Measurements from ENCODE around the gene LTBP1. TPM values are rescaled to one million over a fixed set of nuclear protein-coding genes. Genes with fewer than 3 reads are reported as not detected.

The LTBP1 gene
- total and polyA plus RNA-seq, 10 of the 15 experiments (the other 5 are each of a cell fraction or from before 2014, with no cell fraction given) = 0.01 to 0.28 (median 0.12) TPM; not detected in 2

DNA sequence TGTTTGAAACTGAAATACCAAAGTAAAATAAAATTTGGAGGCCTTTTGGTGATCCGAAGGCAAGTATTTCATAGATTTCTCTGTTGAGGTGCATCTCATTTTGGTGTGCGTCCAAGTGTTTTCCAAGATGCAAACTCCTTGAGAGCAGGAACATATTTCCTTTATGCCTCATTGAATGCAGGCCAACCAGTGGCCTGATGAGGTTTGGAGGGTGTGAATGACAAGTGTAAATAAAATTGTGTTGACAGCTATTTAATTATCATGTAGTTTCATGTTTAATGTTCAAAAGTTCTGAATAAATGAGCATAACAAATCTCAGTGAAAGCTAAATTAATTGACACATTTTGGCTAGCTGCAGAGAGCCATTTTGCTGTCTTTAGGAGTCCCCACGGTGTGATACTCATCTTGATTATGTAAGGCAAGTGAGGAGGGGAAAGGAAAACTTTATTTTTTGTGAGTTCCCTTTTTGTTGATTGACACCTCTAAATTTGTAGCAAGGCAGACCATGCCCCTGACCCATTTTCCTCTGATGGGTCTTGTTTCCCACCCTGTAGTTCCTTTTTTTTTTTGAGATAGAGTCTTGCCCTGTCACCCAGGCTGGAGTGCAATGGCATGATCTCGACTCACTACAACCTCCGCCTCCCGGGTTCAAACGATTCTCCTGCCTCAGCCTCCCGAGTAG, 6.3 kb upstream of the LTBP1 start (continued):
- TF ChIP-seq SIX5 (IDR thresholded peaks at IDR 0.05; ENCODE audit: low read depth, low read length, severe bottlenecking) = no peak

DNA sequence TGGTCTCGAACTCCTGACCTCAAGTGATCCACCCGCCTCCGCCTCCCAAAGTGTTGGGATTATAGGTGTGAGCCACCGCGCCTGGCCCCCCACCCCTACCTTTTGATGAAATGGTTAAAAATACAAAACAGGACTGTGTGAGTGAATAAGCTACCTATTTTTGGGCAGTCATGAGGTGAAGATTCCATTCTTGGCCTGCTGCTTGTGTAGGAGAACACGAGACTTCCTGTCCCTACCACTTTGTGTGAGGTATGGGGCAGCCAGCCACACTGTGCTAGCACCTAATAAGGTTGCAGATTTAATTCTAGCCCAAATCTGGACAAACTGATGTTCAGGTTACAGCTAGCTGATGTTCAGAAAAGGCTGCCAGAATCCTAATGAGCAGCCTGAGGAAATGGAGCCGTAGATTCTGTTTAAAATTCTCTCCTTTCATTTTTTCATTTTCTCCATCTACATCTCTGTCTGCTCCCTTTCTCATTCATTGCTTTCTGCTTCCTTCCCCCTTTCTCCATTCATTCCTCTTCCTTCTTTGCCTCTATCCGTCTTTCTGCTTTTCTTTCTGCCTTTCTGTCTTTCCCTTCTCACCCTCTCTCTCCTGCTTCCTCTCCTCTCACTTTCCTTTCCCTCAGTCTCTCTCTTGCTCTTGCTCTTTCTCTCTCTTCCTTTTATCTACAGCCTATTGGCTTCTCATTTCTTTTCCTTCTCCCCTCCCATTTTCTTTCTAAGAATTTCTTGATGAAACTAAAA, 4.6 kb upstream of the LTBP1 start:
- intact Hi-C loops (cut with micrococcal nuclease; ENCODE audit: unreplicated experiment) = loop anchor here (10.0 kb wide), 1 partner anchor 643 kb away; no protein-coding TSS in a partner anchor
- H3K4me3 ChIP-seq = no peak overlapping the region
- ChIA-PET RAD21 (ENCODE audit: unreplicated experiment) (no interaction called here), CTCF (no interaction called here), SMC1A (ENCODE audit: uncharacterized antibody, unreplicated experiment) (no interaction called here), POLR2A (no interaction called here)
- WGBS (ENCODE audit: insufficient coverage, insufficient replicate concordance, low lambda C conversion rate, missing lambda C conversion rate) = 62% methylated on average over 8 of the region's 8 CpGs
- no peaks in the 10 kb centered on the region for H3K79me2 ChIP-seq (ENCODE audit: control insufficient read depth, insufficient read depth, low read length)
- H4K20me1 ChIP-seq (ENCODE audit: control insufficient read depth, insufficient read depth) = no peaks in the 10 kb centered on the region
- H3K36me3 ChIP-seq (ENCODE audit: control insufficient read depth in 2 of 2, insufficient read depth in 2 of 2, low read length in 1 of 2) = no peaks in the 10 kb centered on the region
- TF ChIP-seq MEF2B (IDR thresholded peaks at IDR 0.05; ENCODE audit: partially characterized antibody, poor library complexity, severe bottlenecking) (peak; percentile 11), TBL1XR1 (IDR thresholded peaks at IDR 0.05; ENCODE audit: low read depth, low read length) (no peak), BHLHE40 (IDR thresholded peaks at IDR 0.05; ENCODE audit: borderline replicate concordance in 1 of 2, low read depth in 2 of 2, low read length in 1 of 2) (peak; percentile 15 to 62; a peak in 2 of 4 replicates)
- TF ChIP-seq, protein P1, sequence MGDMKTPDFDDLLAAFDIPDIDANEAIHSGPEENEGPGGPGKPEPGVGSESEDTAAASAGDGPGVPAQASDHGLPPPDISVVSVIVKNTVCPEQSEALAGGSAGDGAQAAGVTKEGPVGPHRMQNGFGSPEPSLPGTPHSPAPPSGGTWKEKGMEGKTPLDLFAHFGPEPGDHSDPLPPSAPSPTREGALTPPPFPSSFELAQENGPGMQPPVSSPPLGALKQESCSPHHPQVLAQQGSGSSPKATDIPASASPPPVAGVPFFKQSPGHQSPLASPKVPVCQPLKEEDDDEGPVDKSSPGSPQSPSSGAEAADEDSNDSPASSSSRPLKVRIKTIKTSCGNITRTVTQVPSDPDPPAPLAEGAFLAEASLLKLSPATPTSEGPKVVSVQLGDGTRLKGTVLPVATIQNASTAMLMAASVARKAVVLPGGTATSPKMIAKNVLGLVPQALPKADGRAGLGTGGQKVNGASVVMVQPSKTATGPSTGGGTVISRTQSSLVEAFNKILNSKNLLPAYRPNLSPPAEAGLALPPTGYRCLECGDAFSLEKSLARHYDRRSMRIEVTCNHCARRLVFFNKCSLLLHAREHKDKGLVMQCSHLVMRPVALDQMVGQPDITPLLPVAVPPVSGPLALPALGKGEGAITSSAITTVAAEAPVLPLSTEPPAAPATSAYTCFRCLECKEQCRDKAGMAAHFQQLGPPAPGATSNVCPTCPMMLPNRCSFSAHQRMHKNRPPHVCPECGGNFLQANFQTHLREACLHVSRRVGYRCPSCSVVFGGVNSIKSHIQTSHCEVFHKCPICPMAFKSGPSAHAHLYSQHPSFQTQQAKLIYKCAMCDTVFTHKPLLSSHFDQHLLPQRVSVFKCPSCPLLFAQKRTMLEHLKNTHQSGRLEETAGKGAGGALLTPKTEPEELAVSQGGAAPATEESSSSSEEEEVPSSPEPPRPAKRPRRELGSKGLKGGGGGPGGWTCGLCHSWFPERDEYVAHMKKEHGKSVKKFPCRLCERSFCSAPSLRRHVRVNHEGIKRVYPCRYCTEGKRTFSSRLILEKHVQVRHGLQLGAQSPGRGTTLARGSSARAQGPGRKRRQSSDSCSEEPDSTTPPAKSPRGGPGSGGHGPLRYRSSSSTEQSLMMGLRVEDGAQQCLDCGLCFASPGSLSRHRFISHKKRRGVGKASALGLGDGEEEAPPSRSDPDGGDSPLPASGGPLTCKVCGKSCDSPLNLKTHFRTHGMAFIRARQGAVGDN (IDR thresholded peaks at IDR 0.05) = no peak
- no peak overlapping the region for H3K9ac ChIP-seq (ENCODE audit: control insufficient read depth, insufficient read depth, low read length)
- H3K27ac ChIP-seq (ENCODE audit: control insufficient read depth, insufficient read depth) = no peak overlapping the region
- in situ Hi-C loops (cut with MboI) = loop anchor here (10.0 kb wide), 1 partner anchor 167 kb away; no protein-coding TSS in a partner anchor
- no TSS peak for BruUV-seq (replicated peaks)
- no peak for ATAC-seq
- DNase-seq (ENCODE audit: low read depth, low spot score) = no peak
- no peaks in the 10 kb centered on the region for H3K4me1 ChIP-seq (ENCODE audit: control insufficient read depth, insufficient read depth, low read length)
- no peak for FAIRE-seq
- H2AFZ ChIP-seq (ENCODE audit: control insufficient read depth, low read depth, low read length) = no peak overlapping the region
- H3K27me3 ChIP-seq (replicated peaks in 1 of 2; ENCODE audit: control insufficient read depth in 2 of 2, insufficient read depth in 2 of 2, low read length in 1 of 2) = no peaks in the 10 kb centered on the region; a peak in 3 of 4 replicates
- H3K4me2 ChIP-seq (ENCODE audit: control insufficient read depth, insufficient read depth) = no peak overlapping the region
- H3K9me3 ChIP-seq (replicated peaks; ENCODE audit: control insufficient read depth, insufficient read depth, low read length) = no peaks in the 10 kb centered on the region; the same call in 2 of the 3 replicates

All from GM12878 (cell line).